Lung (tissue), 12 donors: ENCODE data around the gene TET1. TPM values are rescaled to one million over a fixed set of nuclear protein-coding genes. Genes with fewer than 3 reads are reported as not detected.
"Not testable (repeated sequence)": the region's sequence is repeated elsewhere in the genome, so short reads cannot be mapped to it uniquely, and the experiment has no call there.

ENCODE experiments used
- ATAC-seq: fragments of 200-7000 bp; cut with Tn5 transposase; one replicate; pipeline ENCODE4 v1.9.1; 2020; ENCODE audit warnings: moderate number of reproducible peaks; ENCODE audit not compliant: insufficient read depth, low FRiP score
- DNase-seq, 3 donors: peaks; one replicate each; pipeline ENCODE4 v3.0.0-alpha.2; 2013 to 2017
- H3K27ac ChIP-seq, 2 donors: one replicate each; pipeline ENCODE4 v1.5.1; 2013; ENCODE audit warnings: mild to moderate bottlenecking in 2 of 2, moderate library complexity in 2 of 2, control low read depth in 1 of 2, inconsistent platforms in 1 of 2, low read depth in 1 of 2, low read length in 1 of 2
- H3K27me3 ChIP-seq, 3 donors: one replicate each; pipeline ENCODE4 v1.5.1; 2013; ENCODE audit warnings: low read length in 2 of 3; ENCODE audit not compliant: control insufficient read depth in 3 of 3, insufficient read depth in 3 of 3
- H3K36me3 ChIP-seq, 4 donors: one replicate each; pipeline ENCODE4 v1.5.1; 2013; ENCODE audit warnings: low read length in 4 of 4, mild to moderate bottlenecking in 1 of 4, moderate library complexity in 1 of 4; ENCODE audit not compliant: control insufficient read depth in 4 of 4, insufficient read depth in 4 of 4
- H3K4me1 ChIP-seq, 5 donors: one replicate each; pipeline ENCODE4 v1.5.1; 2013; ENCODE audit warnings: low read length in 5 of 5, mild to moderate bottlenecking in 2 of 5, moderate library complexity in 1 of 5; ENCODE audit not compliant: control insufficient read depth in 5 of 5, insufficient read depth in 5 of 5
- H3K4me3 ChIP-seq: one replicate; pipeline ENCODE4 v1.5.1; 2013; ENCODE audit warnings: mild to moderate bottlenecking, control low read depth, moderate library complexity
- H3K9ac ChIP-seq, 2 donors: one replicate each; pipeline ENCODE4 v1.5.1; 2013; ENCODE audit warnings: low read length in 2 of 2, control low read depth in 1 of 2; ENCODE audit not compliant: insufficient read depth in 1 of 2
- H3K9me3 ChIP-seq, 4 donors: one replicate each; pipeline ENCODE4 v1.5.1; 2013; ENCODE audit warnings: low read length in 3 of 4, mild to moderate bottlenecking in 1 of 4, moderate library complexity in 1 of 4; ENCODE audit not compliant: control insufficient read depth in 4 of 4, insufficient read depth in 3 of 4
- WGBS, 2 donors: extraction: QIAGEN DNeasy Blood & Tissue Kit; methylation state at CpG; one replicate each; pipeline ENCODE4 v1.1.7; 2013; 5-methylcytosine and 5-hydroxymethylcytosine counted together
- polyA plus RNA-seq, 2 donors: library from polyadenylated mRNA; stranded (reverse); fragments of 200-250 nt; gene quantifications; one replicate each; pipeline ENCODE4 v1.2.1, GENCODE V29; 2013
- total RNA-seq, 2 donors: library from RNA; depleted of rRNA in 1 of 2; stranded (reverse); fragments of >200 nt in 1 of 2; gene quantifications; one replicate each; pipeline ENCODE4 v1.2.1, GENCODE V29; 2014 to 2021
- TF ChIP-seq, protein P1 (sequence below): IDR thresholded peaks from 2 replicates; pipeline ENCODE4 v1.5.1; 2012; ENCODE audit warnings: mild to moderate bottlenecking; ENCODE audit errors: control extremely low read depth, extremely low read depth
- donor health status: control.
- donor health status: control.
- donor health status: Bipolar disorder and iron deficiency.
- donor health status: healthy.
- donor health status: DM: yes; HTN: yes; CAD: no.

Gene TET1
- total and polyA plus RNA-seq, 4 donors: 0.06 to 23.5 (median 0.73) TPM

DNA sequence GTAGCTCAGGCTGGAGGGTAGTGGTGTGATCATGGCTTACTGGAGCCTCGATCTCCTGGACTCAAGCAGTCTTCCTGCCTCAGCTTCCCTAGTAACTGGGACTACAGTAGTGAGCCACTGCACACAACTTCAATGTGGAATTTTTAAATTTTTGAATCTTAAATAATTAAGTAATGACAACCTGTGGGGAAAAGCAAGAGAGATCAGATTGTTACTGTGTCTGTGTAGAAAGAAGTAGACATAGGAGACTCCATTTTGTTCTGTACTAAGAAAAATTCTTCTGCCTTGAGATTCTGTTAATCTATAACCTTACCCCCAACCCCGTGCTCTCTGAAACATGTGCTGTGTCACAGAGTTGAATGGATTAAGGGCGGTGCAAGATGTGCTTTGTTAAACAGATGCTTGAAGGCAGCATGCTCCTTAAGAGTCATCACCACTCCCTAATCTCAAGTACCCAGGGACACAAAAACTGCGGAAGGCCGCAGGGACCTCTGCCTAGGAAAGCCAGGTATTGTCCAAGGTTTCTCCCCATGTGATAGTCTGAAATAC lies 34.6 kb upstream of the TET1 start:
- DNase-seq, H3K27me3 ChIP-seq, H3K9ac ChIP-seq, H3K9me3 ChIP-seq, H3K4me3 ChIP-seq, H3K36me3 ChIP-seq, H3K4me1 ChIP-seq, ATAC-seq: not testable (repeated sequence)
- H3K27ac ChIP-seq: peak overlapping the region in 1 of 2 donors; percentile 67
- WGBS, 2 donors: 61 to 81% methylated on average over 3 of the region's 5 CpGs

DNA sequence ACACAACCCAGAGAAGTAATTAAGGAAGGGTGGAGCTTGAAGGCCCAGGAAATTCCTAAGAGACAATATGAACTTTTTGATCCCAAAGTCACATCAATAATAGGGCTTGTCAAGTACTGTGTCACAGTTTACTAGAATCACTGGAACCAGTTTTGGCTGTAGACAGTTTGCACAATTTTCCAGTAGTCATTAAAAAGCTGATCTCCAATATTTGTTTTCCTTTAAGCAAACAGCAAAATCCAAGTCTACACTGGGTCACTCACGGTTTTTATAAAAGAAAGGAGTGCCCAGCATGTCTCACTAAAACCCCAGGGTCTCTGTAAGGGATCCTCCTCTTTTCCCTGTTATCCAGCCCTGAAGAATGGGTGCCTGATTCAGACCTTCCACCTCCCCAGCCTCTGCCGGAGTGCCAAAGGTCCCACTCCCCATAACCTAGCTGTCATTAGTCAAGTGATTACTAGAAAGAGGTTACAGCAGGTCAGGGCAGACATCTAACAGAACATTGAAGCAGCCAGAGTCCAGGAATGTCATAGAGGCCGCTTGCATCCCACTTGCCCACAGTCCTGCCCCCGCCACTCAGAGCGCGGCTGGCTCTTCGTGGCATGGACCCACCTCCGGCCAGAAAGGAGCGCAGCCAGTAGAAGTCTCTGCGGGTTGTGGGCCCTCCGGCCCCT lies 33.4 kb upstream of the TET1 start:
- peaks cover 0 to 4% (median 0%) of the 10 kb centered on the region in 5 donors for H3K4me1 ChIP-seq
- no peaks in the 10 kb centered on the region for H3K27me3 ChIP-seq
- peaks cover 0 to 6% (median 3%) of the 10 kb centered on the region in 4 donors for H3K36me3 ChIP-seq
- H3K4me3 ChIP-seq: peak overlapping the region; percentile 94
- TF ChIP-seq, protein P1, sequence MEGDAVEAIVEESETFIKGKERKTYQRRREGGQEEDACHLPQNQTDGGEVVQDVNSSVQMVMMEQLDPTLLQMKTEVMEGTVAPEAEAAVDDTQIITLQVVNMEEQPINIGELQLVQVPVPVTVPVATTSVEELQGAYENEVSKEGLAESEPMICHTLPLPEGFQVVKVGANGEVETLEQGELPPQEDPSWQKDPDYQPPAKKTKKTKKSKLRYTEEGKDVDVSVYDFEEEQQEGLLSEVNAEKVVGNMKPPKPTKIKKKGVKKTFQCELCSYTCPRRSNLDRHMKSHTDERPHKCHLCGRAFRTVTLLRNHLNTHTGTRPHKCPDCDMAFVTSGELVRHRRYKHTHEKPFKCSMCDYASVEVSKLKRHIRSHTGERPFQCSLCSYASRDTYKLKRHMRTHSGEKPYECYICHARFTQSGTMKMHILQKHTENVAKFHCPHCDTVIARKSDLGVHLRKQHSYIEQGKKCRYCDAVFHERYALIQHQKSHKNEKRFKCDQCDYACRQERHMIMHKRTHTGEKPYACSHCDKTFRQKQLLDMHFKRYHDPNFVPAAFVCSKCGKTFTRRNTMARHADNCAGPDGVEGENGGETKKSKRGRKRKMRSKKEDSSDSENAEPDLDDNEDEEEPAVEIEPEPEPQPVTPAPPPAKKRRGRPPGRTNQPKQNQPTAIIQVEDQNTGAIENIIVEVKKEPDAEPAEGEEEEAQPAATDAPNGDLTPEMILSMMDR: no peak
- H3K27ac ChIP-seq: peak overlapping the region; percentile 88 to 97
- 0 to 1% methylated on average over 11 of the region's 11 CpGs for WGBS, 2 donors
- peak; percentile 39 for ATAC-seq
- no peaks in the 10 kb centered on the region for H3K9me3 ChIP-seq
- DNase-seq: peak in 1 of 3 donors; percentile 14
- peak overlapping the region; percentile 92 to 96 for H3K9ac ChIP-seq

DNA sequence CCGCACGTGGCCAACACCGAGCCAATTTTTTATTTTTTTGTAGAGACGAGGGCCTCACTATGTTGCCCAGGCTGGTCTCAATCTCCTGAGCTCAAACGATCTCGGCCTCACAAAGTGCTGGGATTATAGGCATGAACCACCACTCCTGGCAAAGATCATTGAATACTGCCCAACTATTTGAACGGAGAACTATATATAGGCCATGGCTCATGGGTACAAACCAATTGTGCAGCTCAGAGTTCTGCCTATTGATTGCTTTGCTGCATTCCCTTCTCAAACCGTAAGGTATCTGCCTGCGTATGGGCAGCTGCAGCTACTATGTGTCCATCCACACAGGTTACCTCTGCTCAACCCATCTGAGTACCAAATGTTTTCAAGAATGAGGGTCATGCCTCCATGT lies 23.2 kb upstream of the TET1 start:
- Histone ChIP-seq H3K9me3 (no peaks in the 10 kb centered on the region), H3K4me3 (no peak overlapping the region), H3K27me3 (no peaks in the 10 kb centered on the region), H3K36me3 (no peaks in the 10 kb centered on the region), H3K27ac (no peak overlapping the region), H3K4me1 (peaks cover 0 to under 1% (median 0%) of the 10 kb centered on the region in 5 donors), H3K9ac (no peak overlapping the region)
- ATAC-seq: no peak
- TF ChIP-seq, protein P1: no peak
- WGBS, 2 donors: 86% methylated on average over 9 of the region's 9 CpGs
- no peak for DNase-seq

DNA sequence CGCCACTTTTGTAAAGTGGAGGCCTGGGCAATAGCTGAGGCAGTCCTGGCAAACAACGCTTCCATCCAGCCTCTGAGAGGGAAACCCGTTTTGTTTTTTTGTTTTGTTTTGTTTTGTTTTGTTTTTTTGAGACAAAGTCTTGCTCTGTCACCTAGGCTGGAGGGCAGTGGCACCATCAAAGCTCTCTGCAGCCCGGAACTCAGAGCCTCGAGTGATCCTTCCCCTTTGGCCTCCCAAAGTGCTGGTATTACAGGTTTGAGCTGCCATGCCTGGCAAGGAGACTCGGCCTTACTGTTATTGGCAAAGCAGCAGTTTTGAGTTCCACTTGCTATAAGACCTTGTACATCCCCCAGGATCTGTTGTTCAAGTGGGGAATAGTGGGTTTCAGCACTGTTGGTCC lies 22.3 kb upstream of the TET1 start:
- TF ChIP-seq, protein P1: no peak
- Histone ChIP-seq H3K4me3 (no peak overlapping the region), H3K4me1 (peaks cover 0 to 3% (median 0%) of the 10 kb centered on the region in 5 donors), H3K27ac (no peak overlapping the region), H3K9me3 (no peaks in the 10 kb centered on the region), H3K27me3 (no peaks in the 10 kb centered on the region), H3K36me3 (no peaks in the 10 kb centered on the region), H3K9ac (no peak overlapping the region)
- WGBS, 2 donors: 89 to 90% methylated on average over 6 of the region's 6 CpGs
- no peak for DNase-seq
- no peak for ATAC-seq
